HuH-7 (cell line): Measurements from ENCODE around the gene TMBIM6.
"Not testable (repeated sequence)": the region's sequence is repeated elsewhere in the genome, so short reads cannot be mapped to it uniquely, and the experiment has no call there.

Source experiments
- DNase-seq: peaks from one replicate; pipeline ENCODE4 v3.0.0; 2011; ENCODE audit warnings: low spot score

TMBIM6 gene

DNA sequence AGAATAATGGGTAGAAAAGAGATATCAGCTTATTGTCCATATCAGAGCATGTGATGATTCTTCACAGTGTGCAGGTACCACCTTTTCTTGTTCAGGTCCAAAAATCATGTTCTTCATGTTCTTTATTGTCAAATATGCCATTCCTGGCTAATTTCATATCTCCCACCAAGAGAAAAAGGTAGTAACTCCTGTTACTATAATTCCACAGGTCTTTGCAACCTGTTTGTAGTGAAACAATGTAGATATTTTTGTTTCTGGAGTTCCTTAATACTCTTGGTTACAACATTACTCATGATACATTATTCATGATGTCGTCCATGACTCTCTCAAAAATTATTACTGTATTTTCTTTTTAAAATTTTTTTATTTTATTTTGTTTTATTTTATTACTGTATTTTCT, 11.3 kb upstream of the TMBIM6 start:
- no peak for DNase-seq

DNA sequence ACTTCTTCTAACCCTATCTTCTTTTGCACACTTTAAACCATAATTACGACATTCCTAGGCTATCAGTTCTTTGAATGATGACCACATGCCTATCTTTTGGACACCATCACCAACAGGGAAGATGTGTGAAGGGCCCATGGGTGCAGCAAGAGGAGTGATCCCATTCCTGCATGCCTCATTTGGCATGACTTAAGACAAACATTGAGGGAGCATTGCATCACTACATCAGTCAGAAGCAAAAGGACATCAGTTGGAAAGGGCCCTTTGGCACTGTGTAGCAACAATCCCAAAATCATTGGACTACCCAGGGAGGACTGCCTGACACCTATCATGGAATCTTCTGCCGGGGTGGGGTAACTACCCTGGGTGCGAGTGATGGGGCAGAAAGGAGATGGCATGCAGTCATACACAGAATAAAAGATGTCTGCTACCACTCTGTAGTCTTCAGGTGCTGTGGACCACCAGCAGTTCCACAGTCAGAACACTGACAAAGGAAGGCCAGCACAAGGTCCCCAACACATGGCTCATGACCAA, 10.7 kb upstream of the TMBIM6 start:
- DNase-seq = no peak

DNA sequence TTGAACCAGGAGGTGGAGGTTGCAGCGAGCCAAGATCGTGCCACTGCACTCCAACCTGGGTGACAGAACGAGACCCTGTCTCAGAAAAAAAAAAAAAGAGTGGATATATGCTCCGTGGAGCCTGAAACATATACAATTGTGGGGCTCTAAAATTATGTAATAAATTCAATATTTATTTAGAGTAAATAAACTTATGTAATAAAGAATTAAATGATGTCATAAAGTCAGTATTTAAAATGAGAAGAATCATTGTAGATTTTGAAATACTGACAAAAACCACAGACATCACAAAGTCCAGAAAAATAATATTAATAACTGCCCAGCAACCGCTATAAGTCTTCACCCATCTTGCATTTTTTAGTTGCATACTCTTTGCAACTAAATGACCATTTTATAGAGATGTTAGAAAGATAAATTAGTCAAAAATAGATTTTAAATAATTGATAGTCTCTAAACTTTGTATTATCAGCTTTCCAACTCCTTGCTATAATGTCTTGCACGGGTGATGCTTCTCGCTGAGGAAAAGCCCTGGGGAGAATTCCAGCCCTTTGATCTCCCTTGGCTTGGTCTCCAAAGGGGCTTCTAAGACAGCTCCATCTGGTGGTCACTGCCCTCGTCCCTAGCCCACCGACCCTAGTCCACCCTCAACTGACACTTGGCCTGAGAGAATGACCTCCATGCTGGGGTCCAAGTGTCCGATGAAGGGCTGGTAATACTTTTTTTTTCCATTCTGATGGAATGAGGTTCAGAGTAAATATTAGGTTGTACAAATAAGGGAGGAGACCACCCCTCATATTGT, 7.9 kb upstream of the TMBIM6 start:
- DNase-seq = no peak

DNA sequence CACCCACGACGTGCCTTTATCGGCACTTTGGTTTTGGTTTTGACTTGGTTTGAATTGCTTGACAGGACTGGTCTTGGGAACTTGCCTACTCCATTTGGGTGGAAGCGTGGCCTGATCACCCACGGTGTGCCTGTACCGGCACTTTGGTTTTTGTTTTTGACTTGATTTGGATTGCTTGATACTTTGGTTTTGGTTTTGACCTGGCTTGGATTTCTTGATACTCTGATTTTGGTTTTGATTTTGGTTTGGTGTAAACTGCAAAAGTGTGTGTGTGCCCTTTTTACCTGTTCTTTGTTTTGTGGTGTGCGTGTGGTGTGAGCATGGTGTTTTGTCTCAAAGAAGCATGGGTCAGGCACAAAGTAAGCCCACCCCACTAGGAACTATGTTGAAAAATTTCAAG, 6.5 kb upstream of the TMBIM6 start:
- not testable (repeated sequence) for DNase-seq

DNA sequence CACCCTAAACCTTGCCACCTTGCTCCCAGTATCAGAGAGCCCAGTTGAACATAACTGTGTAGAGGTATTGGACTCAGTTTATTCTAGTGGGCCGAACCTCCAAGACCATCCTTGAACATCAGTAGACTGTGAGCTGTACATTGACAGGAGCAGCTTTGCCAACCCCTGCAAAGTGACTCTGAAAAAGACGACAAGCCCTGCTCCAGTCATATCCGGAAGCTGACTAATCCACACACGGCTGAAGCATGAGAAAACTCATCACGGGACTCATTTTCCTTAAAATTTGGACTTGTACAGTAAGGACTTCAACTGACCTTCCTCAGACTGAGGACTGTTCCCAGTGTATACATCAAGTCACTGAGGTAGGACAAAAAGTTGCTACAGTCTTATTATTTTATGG, 2.6 kb upstream of the TMBIM6 start:
- not testable (repeated sequence) for DNase-seq

DNA sequence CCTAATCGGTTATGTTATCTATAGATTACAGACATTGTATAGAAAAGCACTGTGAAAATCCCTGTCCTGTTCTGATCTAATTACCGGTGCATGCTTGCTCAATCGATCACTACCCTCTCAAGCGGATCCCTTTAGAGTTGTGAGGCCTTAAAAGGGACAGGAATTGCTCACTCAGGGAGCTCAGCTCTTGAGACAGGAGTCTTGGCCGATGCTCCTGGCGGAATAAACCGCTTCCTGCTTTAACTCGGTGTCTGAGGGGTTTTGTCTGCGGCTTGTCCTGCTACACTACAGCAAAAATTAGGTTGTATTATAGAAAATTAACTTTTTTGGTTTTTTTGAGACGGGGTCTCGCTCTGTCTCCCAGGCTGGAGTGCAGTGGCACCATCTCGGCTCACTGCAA, 1.1 kb upstream of the TMBIM6 start:
- not testable (repeated sequence) for DNase-seq

DNA sequence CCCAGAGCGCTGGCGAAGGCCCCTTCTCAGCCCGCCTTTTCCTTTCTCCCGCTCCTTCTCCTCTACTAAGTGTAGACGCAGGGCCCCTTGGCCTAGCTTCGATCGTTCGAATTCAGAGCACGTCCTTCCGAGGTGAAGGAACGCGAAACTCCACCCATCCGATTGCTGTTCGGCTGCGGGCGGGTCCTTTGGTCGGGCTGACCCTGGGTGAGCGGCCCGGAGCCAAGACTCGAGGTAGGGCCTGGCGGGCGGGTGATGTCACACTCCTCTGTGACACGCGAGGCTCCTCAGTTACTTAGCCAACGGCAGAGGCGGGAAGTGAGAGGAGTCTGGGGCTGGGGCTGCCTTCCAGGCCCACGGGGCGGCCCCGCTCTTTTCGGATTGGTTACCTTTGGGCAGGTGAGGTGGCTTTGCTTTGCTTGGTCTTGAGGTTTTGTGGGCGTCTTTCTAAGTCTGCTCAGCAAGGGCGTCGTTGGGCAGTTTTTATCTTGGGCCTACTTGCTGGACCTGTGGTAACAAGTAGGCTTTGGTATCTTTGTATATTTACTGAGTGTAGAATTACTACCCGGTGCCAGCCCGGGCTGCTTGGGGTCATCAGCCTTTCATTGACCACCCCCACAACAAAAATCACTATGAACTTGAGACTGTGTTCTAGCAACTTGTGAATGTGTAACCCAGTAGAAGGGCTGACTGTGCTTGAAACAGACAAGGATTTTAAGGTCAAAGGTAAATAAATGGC, 694 bp downstream of the TMBIM6 start:
- DNase-seq = peak; percentile 52

DNA sequence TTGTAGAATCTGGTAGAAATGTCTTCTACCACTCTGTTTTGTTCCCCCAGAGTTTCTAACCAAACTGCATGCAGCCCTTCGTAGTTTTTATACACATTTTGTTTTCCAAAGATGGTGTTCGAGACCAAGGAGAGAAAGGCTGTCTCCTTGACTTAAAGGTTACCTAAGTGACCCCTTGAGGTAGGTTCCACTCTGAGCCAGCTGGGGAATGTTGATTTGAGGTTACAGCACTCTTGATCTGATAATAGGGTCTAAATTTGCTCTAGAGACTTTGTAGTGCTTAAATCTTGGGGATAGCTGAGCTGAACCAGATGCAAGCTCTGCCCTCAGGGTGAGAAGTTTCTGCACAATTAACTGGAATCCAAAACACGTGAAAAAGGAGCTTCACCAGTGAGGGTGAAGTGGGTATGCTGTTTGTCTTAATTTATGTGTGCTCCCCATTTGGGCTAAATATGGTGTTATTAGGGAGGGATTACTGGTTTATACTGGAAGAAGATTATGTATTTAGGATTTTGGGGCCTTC, 3.1 kb downstream of the TMBIM6 start:
- no peak for DNase-seq

GRCh38 chr12:49748306-49748705, 6.9 kb downstream of the TMBIM6 start:
- DNase-seq = no peak

DNA sequence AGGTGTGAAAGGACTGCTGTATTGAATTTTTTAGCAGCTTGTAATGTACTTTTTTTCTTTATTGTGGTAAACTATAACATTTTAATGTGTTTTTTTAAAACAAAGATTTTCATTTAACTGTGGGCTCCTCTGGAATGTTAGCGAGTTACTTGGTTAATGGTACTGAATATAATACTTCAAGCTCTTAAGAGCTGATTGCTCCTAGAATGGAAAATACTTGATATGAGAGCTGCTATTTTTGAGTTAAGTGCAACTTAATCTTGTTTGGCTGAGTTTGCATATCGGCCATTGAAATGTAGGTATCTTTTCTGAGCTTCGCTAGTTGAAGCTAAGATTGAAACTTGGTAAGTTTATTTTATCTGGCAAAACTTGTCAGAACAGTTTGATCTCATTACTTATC, 7.4 kb downstream of the TMBIM6 start:
- DNase-seq = no peak

- DNase-seq = no peak
Measured at GRCh38 chr12:49750027-49750995, 9.0 kb downstream of the TMBIM6 start.

GRCh38 chr12:49750996-49751393, 9.6 kb downstream of the TMBIM6 start:
- DNase-seq = no peak

DNA sequence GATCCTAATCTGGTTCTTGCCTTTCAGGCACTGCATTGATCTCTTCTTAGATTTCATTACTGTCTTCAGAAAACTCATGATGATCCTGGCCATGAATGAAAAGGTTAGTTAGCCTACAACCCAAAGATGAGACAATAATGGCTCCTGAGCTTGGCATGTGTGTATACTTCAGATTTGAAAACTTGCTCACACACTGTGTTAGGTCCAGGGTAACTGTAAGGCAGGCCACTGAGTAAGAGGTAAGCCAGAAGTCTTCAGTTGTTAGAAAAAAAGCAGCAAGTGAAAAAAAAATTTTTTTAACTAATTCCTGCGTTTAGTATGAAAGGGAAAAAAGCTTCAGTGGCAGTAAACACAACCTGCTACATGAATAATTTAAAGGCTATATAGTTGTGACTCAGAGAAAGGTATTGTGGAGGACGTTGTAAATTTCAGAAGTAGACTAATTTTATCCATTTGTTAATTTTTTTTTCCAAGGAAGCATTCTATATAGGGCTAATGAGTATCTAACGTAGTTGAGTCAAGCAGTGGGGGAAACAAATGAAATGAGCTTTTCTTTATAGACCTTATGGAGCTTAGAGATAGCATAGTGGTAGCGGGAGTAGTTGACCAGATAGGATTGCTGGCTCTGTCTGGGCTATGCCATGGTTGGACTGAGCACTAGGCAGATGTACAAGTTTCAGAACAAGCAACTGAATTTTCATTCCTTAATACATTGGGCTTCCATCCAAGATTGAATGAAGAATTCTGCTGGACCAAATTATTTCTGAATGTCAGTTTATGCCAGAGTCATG, 20.5 kb downstream of the TMBIM6 start:
- DNase-seq = no peak

DNA sequence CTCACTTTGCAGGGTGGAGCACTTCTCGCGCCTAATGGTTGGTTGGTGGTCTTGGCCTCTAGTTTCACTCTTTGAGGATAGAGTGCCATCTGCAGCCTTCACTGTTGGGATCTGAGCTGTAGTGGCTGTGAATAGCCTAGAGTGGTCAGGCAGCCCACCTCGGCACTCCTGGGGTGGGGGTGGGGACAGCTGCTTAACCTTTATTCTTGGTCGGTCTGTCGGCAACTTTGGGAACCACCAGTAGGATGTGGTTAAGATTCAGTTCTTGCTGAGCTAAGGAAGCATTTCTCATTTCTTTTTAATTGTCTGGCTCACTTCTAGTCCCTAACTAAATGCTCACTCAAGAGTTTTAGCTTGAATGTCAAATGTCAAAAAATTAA, 21.1 kb downstream of the TMBIM6 start:
- no peak for DNase-seq

- peak; percentile 65 for DNase-seq
Measured at GRCh38 chr12:49763006-49763591, 21.7 kb downstream of the TMBIM6 start.

DNA sequence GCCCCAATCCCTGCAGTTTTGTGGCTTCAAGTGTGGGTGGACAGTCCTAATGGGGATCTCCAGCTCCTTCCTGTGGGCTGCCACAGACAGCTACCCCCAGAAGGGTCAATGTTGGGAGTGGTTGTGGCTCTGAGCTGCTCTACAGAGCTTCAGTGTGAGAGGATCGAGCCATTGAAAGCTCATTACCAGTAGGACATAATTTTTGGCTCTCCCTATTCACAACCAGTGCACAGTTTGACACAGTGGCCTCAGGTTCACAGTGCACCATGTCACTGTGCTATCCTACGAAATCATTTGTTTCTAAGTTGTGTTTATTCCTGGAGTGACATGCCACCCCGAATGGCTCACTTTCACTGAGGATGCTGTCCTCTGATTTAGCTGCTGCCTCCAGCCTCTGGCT, 22.8 kb downstream of the TMBIM6 start:
- no peak for DNase-seq

DNA sequence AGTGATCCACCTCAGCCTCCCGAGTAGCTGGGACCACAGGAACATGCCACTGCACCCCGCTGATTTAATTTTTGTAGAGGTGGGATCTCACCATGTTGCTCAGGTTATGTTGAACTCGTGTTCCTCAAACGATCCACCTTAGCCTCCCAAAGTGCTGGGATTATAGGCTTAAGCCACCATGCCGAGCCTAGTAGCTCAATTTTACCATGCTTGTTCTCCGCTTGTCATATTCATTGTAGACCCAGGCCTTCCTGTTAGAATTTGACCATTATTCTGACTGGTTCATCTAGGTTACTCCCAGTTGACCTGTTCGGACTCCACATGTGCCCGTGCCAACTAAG, 24.7 kb downstream of the TMBIM6 start:
- DNase-seq = no peak

GRCh38 chr12:49767333-49767732, 26.0 kb downstream of the TMBIM6 start:
- no peak for DNase-seq

DNA sequence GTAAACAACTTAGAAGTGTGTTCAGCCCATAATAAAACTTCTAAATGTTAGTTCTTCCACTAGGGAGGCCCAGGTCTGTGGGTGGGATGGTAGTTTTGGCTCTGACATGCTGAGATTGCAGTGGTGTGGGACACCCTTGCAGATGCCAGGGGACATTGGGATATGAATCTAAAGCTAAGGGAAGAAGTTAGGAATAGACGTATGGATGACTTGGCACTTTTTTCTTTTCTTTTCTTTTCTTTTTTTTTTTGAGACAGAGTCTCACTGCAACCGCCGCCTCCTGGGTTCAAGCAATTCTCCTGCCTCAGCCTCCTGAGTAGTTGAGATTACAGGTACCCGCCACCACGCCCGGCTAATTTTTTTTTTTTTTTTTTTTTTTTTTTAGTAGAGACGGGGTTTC, 31.7 kb downstream of the TMBIM6 start:
- not testable (repeated sequence) for DNase-seq

- peak; percentile 67 for DNase-seq
Measured at GRCh38 chr12:49776413-49776812, 35.1 kb downstream of the TMBIM6 start.

DNA sequence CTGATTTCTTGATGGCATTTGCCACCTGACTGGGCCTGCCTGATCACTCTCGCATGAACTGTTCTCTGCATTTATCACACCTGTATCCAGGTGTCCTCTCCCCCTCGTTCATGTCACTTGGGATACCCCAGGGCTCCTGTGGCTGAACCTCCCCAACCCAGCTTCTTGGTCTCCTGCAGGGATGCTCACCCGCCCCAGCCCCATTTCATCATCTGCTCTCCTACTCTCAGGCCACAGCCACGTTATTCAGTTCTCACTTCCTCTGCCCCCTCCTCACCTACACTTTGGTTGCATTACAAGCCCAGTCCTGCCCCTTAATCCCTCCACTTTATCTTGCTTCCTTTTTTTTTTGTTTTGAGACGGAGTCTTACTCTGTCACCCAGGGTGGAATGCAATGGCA, 35.5 kb downstream of the TMBIM6 start:
- no peak for DNase-seq
